Measurements from ENCODE around the gene OR52R1. TPM values are rescaled to one million over a fixed set of nuclear protein-coding genes. Genes with fewer than 3 reads are reported as not detected.

OR52R1 gene
- polyA plus RNA-seq, 1 of the 3 experiments (the other 2 are of a cell fraction), result not detected

- TF ChIP-seq RCOR1 (IDR thresholded peaks at IDR 0.05; ENCODE audit: low read length), result no peak
- TF ChIP-seq, protein P1, sequence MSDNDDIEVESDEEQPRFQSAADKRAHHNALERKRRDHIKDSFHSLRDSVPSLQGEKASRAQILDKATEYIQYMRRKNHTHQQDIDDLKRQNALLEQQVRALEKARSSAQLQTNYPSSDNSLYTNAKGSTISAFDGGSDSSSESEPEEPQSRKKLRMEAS (IDR thresholded peaks at IDR 0.05; ENCODE audit: low read depth), result no peak
- no peak for TF ChIP-seq FOXM1 (IDR thresholded peaks at IDR 0.05; ENCODE audit: low read depth)
- TF ChIP-seq, protein P2, sequence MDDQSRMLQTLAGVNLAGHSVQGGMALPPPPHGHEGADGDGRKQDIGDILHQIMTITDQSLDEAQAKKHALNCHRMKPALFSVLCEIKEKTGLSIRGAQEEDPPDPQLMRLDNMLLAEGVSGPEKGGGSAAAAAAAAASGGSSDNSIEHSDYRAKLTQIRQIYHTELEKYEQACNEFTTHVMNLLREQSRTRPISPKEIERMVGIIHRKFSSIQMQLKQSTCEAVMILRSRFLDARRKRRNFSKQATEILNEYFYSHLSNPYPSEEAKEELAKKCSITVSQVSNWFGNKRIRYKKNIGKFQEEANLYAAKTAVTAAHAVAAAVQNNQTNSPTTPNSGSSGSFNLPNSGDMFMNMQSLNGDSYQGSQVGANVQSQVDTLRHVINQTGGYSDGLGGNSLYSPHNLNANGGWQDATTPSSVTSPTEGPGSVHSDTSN (IDR thresholded peaks at IDR 0.05), result no peak
- TF ChIP-seq FOSL2 (IDR thresholded peaks at IDR 0.05; ENCODE audit: borderline replicate concordance, low read depth), result no peak
- no peak for TF ChIP-seq NRF1 (IDR thresholded peaks at IDR 0.05; ENCODE audit: low read depth, low read length)
- no peak for DNase-seq
- H3K9me3 ChIP-seq, result no peaks in the 10 kb centered on the region
- H3K9me2 ChIP-seq, result no peaks in the 10 kb centered on the region
- no peak overlapping the region for H2AFZ ChIP-seq (ENCODE audit: low read depth)
- ChIA-PET CTCF (interaction anchor here (1.4 kb wide), 1 partner anchor 193 kb away, joined by 5 read pairs; the partner anchor contains the start of gene OR51D1), POLR2A (no interaction called here)
- H4K20me1 ChIP-seq (ENCODE audit: insufficient read depth), result no peaks in the 10 kb centered on the region
- no peak overlapping the region for H3K27ac ChIP-seq (ENCODE audit: low read depth in 2 of 2, low read length in 1 of 2)
- no peaks in the 10 kb centered on the region for H3K36me3 ChIP-seq (replicated peaks in 1 of 2; ENCODE audit: control insufficient read depth in 1 of 2, insufficient read depth in 2 of 2, low read length in 1 of 2)
- no peaks in the 10 kb centered on the region for H3K79me2 ChIP-seq (ENCODE audit: insufficient read depth)
- H3K4me1 ChIP-seq (ENCODE audit: control insufficient read depth in 1 of 2, insufficient read depth in 2 of 2, low read depth in 1 of 2, low read length in 1 of 2), result no peaks in the 10 kb centered on the region
- WGBS (ENCODE audit: low lambda C conversion rate), result 0% methylated on average over 1 of the region's 1 CpG
- H3K4me3 ChIP-seq (ENCODE audit: low read depth in 2 of 2, low read length in 1 of 2), result no peak overlapping the region
- H3K4me2 ChIP-seq, result no peak overlapping the region
- no peaks in the 10 kb centered on the region for H3F3A ChIP-seq (replicated peaks; ENCODE audit: insufficient read depth)
- H3K9ac ChIP-seq, result no peak overlapping the region
- H3K27me3 ChIP-seq (ENCODE audit: insufficient read depth), result peaks cover 5% of the 10 kb centered on the region; the same call in 1 of the 2 replicates
These were observed 26.2 kb upstream of the OR52R1 start for GRCh38 chr11:4830346-4830745.

DNA sequence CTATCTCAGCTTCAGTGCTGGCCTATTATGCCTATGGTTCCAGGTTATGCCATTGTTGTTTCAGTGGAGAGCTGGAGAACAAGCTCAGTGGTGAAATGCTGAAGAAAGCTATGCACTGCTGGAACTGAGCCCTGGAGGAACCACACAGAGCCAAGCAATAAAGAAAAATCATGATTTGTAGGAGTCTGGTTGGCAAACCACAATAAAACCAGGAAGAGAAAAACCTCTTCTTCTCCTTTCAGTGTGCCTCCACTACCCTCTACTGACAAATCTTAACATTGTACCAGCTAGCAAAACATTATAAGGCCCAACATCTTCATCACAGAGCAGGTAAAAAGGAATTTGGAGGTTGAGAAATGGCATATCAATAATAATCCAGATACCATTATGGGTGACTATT is 22.2 kb upstream of the OR52R1 start:
- no peaks in the 10 kb centered on the region for H3K36me3 ChIP-seq (replicated peaks in 1 of 2; ENCODE audit: control insufficient read depth in 1 of 2, insufficient read depth in 2 of 2, low read length in 1 of 2)
- H3F3A ChIP-seq (replicated peaks; ENCODE audit: insufficient read depth), result no peaks in the 10 kb centered on the region
- no peak overlapping the region for H3K27ac ChIP-seq (ENCODE audit: low read depth in 2 of 2, low read length in 1 of 2)
- H2AFZ ChIP-seq (ENCODE audit: low read depth), result no peak overlapping the region
- no peaks in the 10 kb centered on the region for H3K9me2 ChIP-seq
- H3K27me3 ChIP-seq (ENCODE audit: insufficient read depth), result peaks cover 7% of the 10 kb centered on the region; the same call in 1 of the 2 replicates
- no peak for DNase-seq
- no peak overlapping the region for H3K4me3 ChIP-seq (ENCODE audit: low read depth in 2 of 2, low read length in 1 of 2)
- H3K4me1 ChIP-seq (ENCODE audit: control insufficient read depth in 1 of 2, insufficient read depth in 2 of 2, low read depth in 1 of 2, low read length in 1 of 2), result no peaks in the 10 kb centered on the region
- no peaks in the 10 kb centered on the region for H3K79me2 ChIP-seq (ENCODE audit: insufficient read depth)
- no peaks in the 10 kb centered on the region for H4K20me1 ChIP-seq (ENCODE audit: insufficient read depth)
- H3K4me2 ChIP-seq, result no peak overlapping the region
- no peaks in the 10 kb centered on the region for H3K9me3 ChIP-seq
- H3K9ac ChIP-seq, result no peak overlapping the region
- ChIA-PET CTCF (no interaction called here), POLR2A (no interaction called here)
- TF ChIP-seq RAD21 (IDR thresholded peaks at IDR 0.05; ENCODE audit: low read length), result peak; percentile 24
- TF ChIP-seq TCF12 (IDR thresholded peaks at IDR 0.05), result no peak
- TF ChIP-seq EZH2phosphoT487 (IDR thresholded peaks at IDR 0.05; ENCODE audit: borderline replicate concordance, low read depth), result no peak
- no peak for TF ChIP-seq POLR2AphosphoS5 (IDR thresholded peaks at IDR 0.05; ENCODE audit: low read depth, low read length)
- TF ChIP-seq CTCF (IDR thresholded peaks at IDR 0.05), result peak; percentile 47
- no peak for TF ChIP-seq USF1 (IDR thresholded peaks at IDR 0.05; ENCODE audit: borderline replicate concordance, low read depth)
- TF ChIP-seq YY1 (IDR thresholded peaks at IDR 0.05; ENCODE audit: low read depth), result no peak
- no peak for TF ChIP-seq NFIC (IDR thresholded peaks at IDR 0.05; ENCODE audit: borderline replicate concordance)
- TF ChIP-seq SMC3 (IDR thresholded peaks at IDR 0.05; ENCODE audit: low read depth, low read length), result no peak
- TF ChIP-seq, protein P2 (IDR thresholded peaks at IDR 0.05), result no peak
- no peak for TF ChIP-seq REST (IDR thresholded peaks at IDR 0.05; ENCODE audit: low read depth, low read length)
- no peak for TF ChIP-seq MEF2A (IDR thresholded peaks at IDR 0.05; ENCODE audit: borderline replicate concordance, low read depth)
- TF ChIP-seq, protein P3, sequence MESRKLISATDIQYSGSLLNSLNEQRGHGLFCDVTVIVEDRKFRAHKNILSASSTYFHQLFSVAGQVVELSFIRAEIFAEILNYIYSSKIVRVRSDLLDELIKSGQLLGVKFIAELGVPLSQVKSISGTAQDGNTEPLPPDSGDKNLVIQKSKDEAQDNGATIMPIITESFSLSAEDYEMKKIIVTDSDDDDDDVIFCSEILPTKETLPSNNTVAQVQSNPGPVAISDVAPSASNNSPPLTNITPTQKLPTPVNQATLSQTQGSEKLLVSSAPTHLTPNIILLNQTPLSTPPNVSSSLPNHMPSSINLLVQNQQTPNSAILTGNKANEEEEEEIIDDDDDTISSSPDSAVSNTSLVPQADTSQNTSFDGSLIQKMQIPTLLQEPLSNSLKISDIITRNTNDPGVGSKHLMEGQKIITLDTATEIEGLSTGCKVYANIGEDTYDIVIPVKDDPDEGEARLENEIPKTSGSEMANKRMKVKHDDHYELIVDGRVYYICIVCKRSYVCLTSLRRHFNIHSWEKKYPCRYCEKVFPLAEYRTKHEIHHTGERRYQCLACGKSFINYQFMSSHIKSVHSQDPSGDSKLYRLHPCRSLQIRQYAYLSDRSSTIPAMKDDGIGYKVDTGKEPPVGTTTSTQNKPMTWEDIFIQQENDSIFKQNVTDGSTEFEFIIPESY (IDR thresholded peaks at IDR 0.05; ENCODE audit: borderline replicate concordance, low read depth), result no peak
